Suppressor macrophage (primary cell): Measurements from ENCODE around the gene LHFPL3.
"Not testable (repeated sequence)": the region's sequence is repeated elsewhere in the genome, so short reads cannot be mapped to it uniquely, and the experiment has no call there.

Experiments
- DNase-seq, 4 experiments: peaks; one replicate each; pipeline ENCODE4 v3.0.0-alpha.2; 2020 to 2022
- total RNA-seq, 17 experiments: gene quantifications; one replicate each; lab custom pipeline; 2026; ENCODE audit warnings: mixed read lengths in 6 of 17, inconsistent platforms in 3 of 17; lab: John Stamatoyannopoulos, UW

The LHFPL3 gene
- 0 to 1.9 (median 0) reads per million in 17 experiments for total RNA-seq

- DNase-seq = no peak
These were observed at the start of gene LHFPL3 for GRCh38 chr7:104328296-104328969. TSS of gene LHFPL3 (plus strand) at chr7:104328603.

GRCh38 chr7:104281685-104282084 lies 46.7 kb upstream of the LHFPL3 start:
- DNase-seq = not testable (repeated sequence)

GRCh38 chr7:104286839-104287238 lies 41.6 kb upstream of the LHFPL3 start:
- no peak for DNase-seq

- DNase-seq = no peak
These were observed 40.3 kb upstream of the LHFPL3 start for GRCh38 chr7:104288137-104288536.

GRCh38 chr7:104294291-104294690 lies 34.1 kb upstream of the LHFPL3 start:
- DNase-seq = no peak

GRCh38 chr7:104296266-104296665 lies 32.1 kb upstream of the LHFPL3 start:
- DNase-seq = no peak

GRCh38 chr7:104296900-104297299 lies 31.5 kb upstream of the LHFPL3 start:
- no peak for DNase-seq

GRCh38 chr7:104299323-104299722 lies 29.1 kb upstream of the LHFPL3 start:
- DNase-seq = no peak

GRCh38 chr7:104299777-104300176 lies 28.6 kb upstream of the LHFPL3 start:
- DNase-seq = no peak

GRCh38 chr7:104306793-104307192 lies 21.6 kb upstream of the LHFPL3 start:
- DNase-seq = no peak

GRCh38 chr7:104317948-104318629 lies 10.3 kb upstream of the LHFPL3 start:
- no peak for DNase-seq

- no peak for DNase-seq
These were observed 869 bp upstream of the LHFPL3 start for GRCh38 chr7:104327534-104327933.

GRCh38 chr7:104327938-104328295 lies 486 bp upstream of the LHFPL3 start:
- no peak for DNase-seq

GRCh38 chr7:104328970-104329825 lies 795 bp downstream of the LHFPL3 start:
- DNase-seq = no peak

GRCh38 chr7:104341546-104341945 lies 13.1 kb downstream of the LHFPL3 start:
- no peak for DNase-seq

- no peak for DNase-seq
These were observed 24.3 kb downstream of the LHFPL3 start for GRCh38 chr7:104352736-104353135.

GRCh38 chr7:104357166-104357565 lies 28.8 kb downstream of the LHFPL3 start:
- no peak for DNase-seq

- no peak for DNase-seq
These were observed 30.2 kb downstream of the LHFPL3 start for GRCh38 chr7:104358446-104359132.

GRCh38 chr7:104362756-104363155 lies 34.4 kb downstream of the LHFPL3 start:
- no peak for DNase-seq

- DNase-seq = no peak
These were observed 35.0 kb downstream of the LHFPL3 start for GRCh38 chr7:104363355-104363754.

GRCh38 chr7:104366390-104366789 lies 38.0 kb downstream of the LHFPL3 start:
- DNase-seq = no peak

- DNase-seq = no peak
These were observed 39.5 kb downstream of the LHFPL3 start for GRCh38 chr7:104367926-104368325.
